HepG2 (cell line): Measurements from ENCODE around the gene DNAJC28. TPM values are rescaled to one million over a fixed set of nuclear protein-coding genes. Genes with fewer than 3 reads are reported as not detected.

Source experiments
- ATAC-seq: fragments of 200-7000 bp; cut with Tn5 transposase; 3 replicates; pipeline ENCODE4 v1.9.1; 2020; ENCODE audit warnings: mild to moderate bottlenecking, moderate library complexity
- BruUV-seq: library from RNA; stranded (reverse); fragments of 400-500 nt; replicated peaks from 2 replicates; lab custom pipeline; 2021; lab: Mats Ljungman, UMichigan
- CTCF ChIA-PET: fragments of 300-600 bp; formaldehyde crosslinking; extraction: SDS; loops from one replicate; lab custom pipeline; 2021; ENCODE audit warnings: low total read pairs, inconsistent platforms, low intra/inter-chr PET ratio; lab: Yijun Ruan, JAX
- POLR2A ChIA-PET: fragments of 350-600 bp; sonication (Branson Sonifier 250); formaldehyde crosslinking; loops from one replicate; lab custom pipeline; 2020; ENCODE audit warnings: antibody characterized with exemption, inconsistent platforms; lab: Yijun Ruan, JAX
- DNase-seq: peaks from one replicate; pipeline ENCODE4 v3.0.0-alpha.2; 2015; ENCODE audit warnings: low spot score
- FAIRE-seq: peaks from 3 replicates; lab custom pipeline; 2011; peaks lifted over from hg19 to GRCh38; lab: Jason Lieb, UNC
- H2AFZ ChIP-seq: one replicate; pipeline ENCODE4 v1.6.1; 2011; ENCODE audit warnings: low read length, inconsistent platforms
- H3K27ac ChIP-seq: fragments of 300-600 bp; 3 replicates; pipeline ENCODE4 v1.8.0; 2011; ENCODE audit warnings: mixed run types, mild to moderate bottlenecking, mixed read lengths, low read length, inconsistent platforms; ENCODE audit not compliant: insufficient read depth; ENCODE audit errors: extremely low read length
- H3K27me3 ChIP-seq, 2 experiments: fragments of 200-600 bp in 1 of 2; 2 replicates in 1 of 2; 3 replicates in 1 of 2; pipeline versions ENCODE4 v1.6.0 to v1.8.0; 2011; ENCODE audit warnings: low read length in 2 of 2, mild to moderate bottlenecking in 2 of 2, moderate library complexity in 2 of 2, inconsistent platforms in 1 of 2; ENCODE audit not compliant: insufficient read depth in 2 of 2, control insufficient read depth in 1 of 2
- H3K36me3 ChIP-seq, 2 experiments: fragments of 200-600 bp in 1 of 2; replicated peaks in 1 of 2; 2 replicates in 1 of 2; 3 replicates in 1 of 2; pipeline versions ENCODE4 v1.5.1 to v1.8.0; 2011; ENCODE audit warnings: low read length in 2 of 2, inconsistent platforms in 1 of 2; ENCODE audit not compliant: insufficient read depth in 2 of 2, control insufficient read depth in 1 of 2
- H3K4me1 ChIP-seq: 2 replicates; pipeline ENCODE4 v1.5.1; 2012; ENCODE audit warnings: low read length, inconsistent platforms; ENCODE audit not compliant: insufficient read depth
- H3K4me2 ChIP-seq: 2 replicates; pipeline ENCODE4 v1.6.0; 2011; ENCODE audit warnings: low read depth, low read length, inconsistent platforms
- H3K4me3 ChIP-seq, 3 experiments: fragments of 200-600 bp in 1 of 3; sonication (generic), shearing (Covaris generic) in 1 of 3; replicated peaks in 1 of 3; 2 replicates each; pipeline ENCODE4 v1.5.1; 2011 to 2016; ENCODE audit warnings: low read length in 3 of 3, inconsistent platforms in 2 of 3, low read depth in 2 of 3, mild to moderate bottlenecking in 2 of 3, control low read depth in 1 of 3, mixed read lengths in 1 of 3; ENCODE audit not compliant: insufficient read depth in 1 of 3
- H3K79me2 ChIP-seq: one replicate; pipeline ENCODE4 v1.6.1; 2011; ENCODE audit warnings: low read length, inconsistent platforms; ENCODE audit not compliant: insufficient read depth
- H3K9ac ChIP-seq: 2 replicates; pipeline ENCODE4 v1.6.0; 2011; ENCODE audit warnings: mild to moderate bottlenecking, low read depth, low read length, inconsistent platforms; ENCODE audit not compliant: insufficient read depth
- H3K9me3 ChIP-seq: 2 replicates; pipeline ENCODE4 v1.5.1; 2012; ENCODE audit warnings: mild to moderate bottlenecking, low read length
- H4K20me1 ChIP-seq: 2 replicates; pipeline ENCODE4 v1.6.0; 2011; ENCODE audit warnings: inconsistent platforms, mild to moderate bottlenecking, low read length, moderate library complexity; ENCODE audit not compliant: insufficient read depth
- AGO2 ChIP-seq: fragments of 200-400 bp; formaldehyde crosslinking; optimal IDR thresholded peaks from 2 replicates; pipeline ENCODE3; 2017; ENCODE audit warnings: mild to moderate bottlenecking, low read depth, low read length, moderate library complexity
- FOXM1 ChIP-seq: sonication (generic); formaldehyde crosslinking; IDR thresholded peaks from 2 replicates; pipeline ENCODE4 v1.5.0; 2020; ENCODE audit warnings: missing genetic modification reagents
- GATAD1 ChIP-seq: IDR thresholded peaks from 2 replicates; pipeline ENCODE4 v1.6.1; 2016; ENCODE audit warnings: missing genetic modification reagents, missing compliant biosample characterization
- HNF4G ChIP-seq, 2 experiments: sonication (generic) in 1 of 2; formaldehyde crosslinking in 1 of 2; IDR thresholded peaks; 2 replicates each; pipeline versions ENCODE4 v1.4.0 to v1.6.1; 2011 to 2020; ENCODE audit warnings: borderline replicate concordance in 2 of 2, low read depth in 2 of 2, mild to moderate bottlenecking in 2 of 2, low read length in 1 of 2, missing genetic modification reagents in 1 of 2, moderate library complexity in 1 of 2
- JUN ChIP-seq: sonication (generic); formaldehyde crosslinking; IDR thresholded peaks from 2 replicates; pipeline ENCODE4 v1.4.0; 2020; ENCODE audit warnings: mild to moderate bottlenecking, missing genetic modification reagents
- KLF9 ChIP-seq: IDR thresholded peaks from 2 replicates; pipeline ENCODE4 v1.6.1; 2016; ENCODE audit warnings: low read depth
- MAFK ChIP-seq, 2 experiments: IDR thresholded peaks in 1 of 2; conservative IDR thresholded peaks in 1 of 2; 2 replicates each; pipeline ENCODE4 v1.6.1; 2011; ENCODE audit warnings: improper control_type of control experiment in 2 of 2, low read length in 2 of 2
- MXD3 ChIP-seq: IDR thresholded peaks from 2 replicates; pipeline ENCODE4 v1.6.1; 2016; ENCODE audit warnings: mild to moderate bottlenecking, missing biosample characterization, missing genetic modification reagents
- NFE2L2 ChIP-seq: fragments of 150-350 bp; IDR thresholded peaks from 2 replicates; pipeline ENCODE4 v1.6.1; 2014; ENCODE audit warnings: low read length
- PHF20 ChIP-seq: sonication (generic); formaldehyde crosslinking; IDR thresholded peaks from 2 replicates; pipeline ENCODE4 v1.5.0; 2020; ENCODE audit warnings: mild to moderate bottlenecking, missing genetic modification reagents
- RFXAP ChIP-seq: sonication (generic); formaldehyde crosslinking; IDR thresholded peaks from 2 replicates; pipeline ENCODE4 v1.4.0; 2020; ENCODE audit warnings: missing genetic modification reagents, borderline replicate concordance
- SOX13 ChIP-seq, 3 experiments: fragments of 450-650 bp in 1 of 3; sonication (generic) in 1 of 3; formaldehyde crosslinking in 1 of 3; IDR thresholded peaks in 2 of 3; conservative IDR thresholded peaks in 1 of 3; 2 replicates each; pipeline versions ENCODE4 v1.5.0 to v1.6.1; 2016 to 2020; ENCODE audit warnings: antibody characterized with exemption in 1 of 3, mild to moderate bottlenecking in 1 of 3, missing compliant biosample characterization in 1 of 3, missing genetic modification reagents in 1 of 3, moderate library complexity in 1 of 3
- SP1 ChIP-seq, 2 experiments: fragments of 450-650 bp in 1 of 2; sonication (generic) in 1 of 2; formaldehyde crosslinking in 1 of 2; IDR thresholded peaks; 2 replicates each; pipeline versions ENCODE4 v1.4.0 to v1.6.1; 2016 to 2020; ENCODE audit warnings: missing genetic modification reagents in 1 of 2
- SRSF9 ChIP-seq: fragments of 200-400 bp; formaldehyde crosslinking; IDR thresholded peaks from 2 replicates; pipeline ENCODE4 v1.6.1; 2018; ENCODE audit warnings: borderline replicate concordance, mild to moderate bottlenecking, low read depth, low read length; ENCODE audit not compliant: insufficient read depth, poor library complexity, severe bottlenecking
- ZBTB37 ChIP-seq: sonication (generic); formaldehyde crosslinking; IDR thresholded peaks from 2 replicates; pipeline ENCODE4 v1.4.0; 2020; ENCODE audit warnings: mild to moderate bottlenecking, missing genetic modification reagents
- ZMYM2 ChIP-seq: sonication (generic); formaldehyde crosslinking; IDR thresholded peaks from 2 replicates; pipeline ENCODE4 v1.8.0; 2022; ENCODE audit warnings: mild to moderate bottlenecking, missing genetic modification reagents
- ZNF263 ChIP-seq: sonication (generic); formaldehyde crosslinking; IDR thresholded peaks from 2 replicates; pipeline ENCODE4 v1.4.0; 2020; ENCODE audit warnings: missing genetic modification reagents
- ZNF274 ChIP-seq: sonication (generic); formaldehyde crosslinking; IDR thresholded peaks from 2 replicates; pipeline ENCODE4 v1.5.1; 2020; ENCODE audit warnings: mild to moderate bottlenecking, missing genetic modification reagents
- ZNF354B ChIP-seq: sonication (generic); formaldehyde crosslinking; IDR thresholded peaks from 2 replicates; pipeline ENCODE4 v1.8.0; 2022; ENCODE audit warnings: mild to moderate bottlenecking, missing genetic modification reagents
- ZNF432 ChIP-seq: sonication (generic); formaldehyde crosslinking; IDR thresholded peaks from 2 replicates; pipeline ENCODE4 v1.5.0; 2020; ENCODE audit warnings: missing genetic modification reagents, mild to moderate bottlenecking, borderline replicate concordance
- ZNF569 ChIP-seq: sonication (generic); formaldehyde crosslinking; IDR thresholded peaks from 2 replicates; pipeline ENCODE4 v1.5.0; 2020; ENCODE audit warnings: mild to moderate bottlenecking, missing genetic modification reagents, moderate library complexity, borderline replicate concordance
- ZNF891 ChIP-seq: sonication (generic); formaldehyde crosslinking; IDR thresholded peaks from 2 replicates; pipeline ENCODE4 v1.5.0; 2020; ENCODE audit warnings: mild to moderate bottlenecking, missing genetic modification reagents
- ZSCAN29 ChIP-seq: sonication (generic); formaldehyde crosslinking; conservative IDR thresholded peaks from 2 replicates; pipeline ENCODE4 v1.4.0; 2020; ENCODE audit warnings: mild to moderate bottlenecking, missing genetic modification reagents
- ZZZ3 ChIP-seq: sonication (generic); formaldehyde crosslinking; IDR thresholded peaks from 2 replicates; pipeline ENCODE4 v1.4.0; 2020; ENCODE audit warnings: missing genetic modification reagents, mild to moderate bottlenecking, borderline replicate concordance
- WGBS: methylation state at CpG from one replicate; pipeline ENCODE4 v1.1.6; 2017; ENCODE audit warnings: low lambda C conversion rate; 5-methylcytosine and 5-hydroxymethylcytosine counted together
- in situ Hi-C: cut with HindIII; loops from 2 replicates; pipeline ENCODE4 v1.10.0; 2017; ENCODE audit warnings: low pct_unique_long_range_greater_than_20kb; ENCODE audit not compliant: extremely low pct_ligation_motif_present
- intact Hi-C: fragments of 100-400 bp; cut with micrococcal nuclease; formaldehyde crosslinking; loops from one replicate; pipeline ENCODE4 v1.10.0; 2022; ENCODE audit not compliant: unreplicated experiment
- polyA plus RNA-seq, 8 experiments: library from polyadenylated mRNA; depleted of rRNA in 3 of 8; stranded (reverse) in 7 of 8; unstranded in 1 of 8; fragments of >200 nt; fragmentation: Illumina TruSeq in 4 of 8; extraction: Trizol in 4 of 8; gene quantifications; 2 replicates each; pipeline versions ENCODE4 v1.2.1 to v1.2.3, GENCODE V29; 2011 to 2016; ENCODE audit warnings: low read depth in 4 of 8, missing spikeins in 1 of 8, mixed read lengths in 1 of 8; ENCODE audit not compliant: insufficient read depth in 1 of 8
- total RNA-seq, 5 experiments: library from RNA; depleted of rRNA; stranded (reverse); fragments of >200 nt; fragmentation: Illumina TruSeq; extraction: Trizol; gene quantifications; 2 replicates each; pipeline ENCODE4 v1.2.3, GENCODE V29; 2016; ENCODE audit warnings: low read depth in 1 of 5

DNAJC28 gene
- total and polyA plus RNA-seq, 2 of the 13 experiments (the other 11 are each of a cell fraction or from before 2014, with no cell fraction given): 1.5 to 3.3 TPM

GRCh38 chr21:33531007-33531406 lies 39.5 kb upstream of the DNAJC28 start (continued):
- no peak for TF ChIP-seq ZNF432 (CRISPR knock-in tag)
- TF ChIP-seq HNF4G (IDR thresholded peaks at IDR 0.05; ENCODE audit: borderline replicate concordance, low read depth, low read length): no peak
- TF ChIP-seq HNF4G (CRISPR knock-in tag; IDR thresholded peaks at IDR 0.05; ENCODE audit: borderline replicate concordance, low read depth): no peak
- no peak for TF ChIP-seq KLF9
- no peak for TF ChIP-seq RFXAP (CRISPR knock-in tag)

- Histone ChIP-seq H3K4me1 (no peaks in the 10 kb centered on the region), H3K9me3 (no peaks in the 10 kb centered on the region), H3K9ac (no peak overlapping the region), H2AFZ (no peak overlapping the region), H3K79me2 (no peaks in the 10 kb centered on the region), H3K27ac (no peak overlapping the region), H3K36me3 (peaks cover 2 to 43% of the 10 kb centered on the region in 2 experiments), H3K27me3 (no peaks in the 10 kb centered on the region), H4K20me1 (no peaks in the 10 kb centered on the region), H3K4me3 (no peak overlapping the region; a peak in 1 of 6 replicates), H3K4me2 (no peak overlapping the region)
- in situ Hi-C loops (no loop called here), intact Hi-C loops (no loop called here)
- ChIA-PET CTCF (no interaction called here), POLR2A (no interaction called here)
- BruUV-seq: no TSS peak
- 97% methylated on average over 1 of the region's 1 CpG for WGBS
- FAIRE-seq (no peak), DNase-seq (no peak), ATAC-seq (no peak)
- TF ChIP-seq NFE2L2 (peak; percentile 60; the same call in 1 of the 2 replicates), MAFK (conservative IDR thresholded peaks at IDR 0.05 in 1 of 2, IDR thresholded peaks at IDR 0.05 in 1 of 2; ENCODE audit: low read length in 2 of 2) (0 out of 4 replicates have a peak, but pooled peaks have one; percentile 4 to 10), ZNF274 (no peak), ZNF891 (CRISPR knock-in tag) (no peak), SP1 (IDR thresholded peaks at IDR 0.05) (no peak), SP1 (CRISPR knock-in tag; IDR thresholded peaks at IDR 0.05) (no peak), FOXM1 (CRISPR knock-in tag) (no peak), GATAD1 (no peak), ZNF569 (CRISPR knock-in tag) (no peak), PHF20 (no peak), MXD3 (CRISPR knock-in tag) (no peak), SOX13 (IDR thresholded peaks at IDR 0.05) (no peak), SOX13 (CRISPR knock-in tag; conservative IDR thresholded peaks at IDR 0.05 in 1 of 2, IDR thresholded peaks at IDR 0.05 in 1 of 2) (no peak), SRSF9 (no peak), ZNF263 (CRISPR knock-in tag) (no peak), KLF9 (no peak), ZSCAN29 (CRISPR knock-in tag) (no peak), JUN (CRISPR knock-in tag) (no peak), ZNF354B (no peak), ZBTB37 (CRISPR knock-in tag) (no peak), AGO2 (peak; percentile 3), ZMYM2 (no peak), ZZZ3 (no peak)
Measured at GRCh38 chr21:33522953-33523349, 31.4 kb upstream of the DNAJC28 start.
